NCI-H82 (cell line): Measurements from ENCODE around the gene RNF217.
"Not testable (repeated sequence)": the region's sequence is repeated elsewhere in the genome, so short reads cannot be mapped to it uniquely, and the experiment has no call there.

Source experiments
- DNase-seq: peaks from one replicate; lab custom pipeline; 2025; lab: John Stamatoyannopoulos, UW

Gene RNF217

DNA sequence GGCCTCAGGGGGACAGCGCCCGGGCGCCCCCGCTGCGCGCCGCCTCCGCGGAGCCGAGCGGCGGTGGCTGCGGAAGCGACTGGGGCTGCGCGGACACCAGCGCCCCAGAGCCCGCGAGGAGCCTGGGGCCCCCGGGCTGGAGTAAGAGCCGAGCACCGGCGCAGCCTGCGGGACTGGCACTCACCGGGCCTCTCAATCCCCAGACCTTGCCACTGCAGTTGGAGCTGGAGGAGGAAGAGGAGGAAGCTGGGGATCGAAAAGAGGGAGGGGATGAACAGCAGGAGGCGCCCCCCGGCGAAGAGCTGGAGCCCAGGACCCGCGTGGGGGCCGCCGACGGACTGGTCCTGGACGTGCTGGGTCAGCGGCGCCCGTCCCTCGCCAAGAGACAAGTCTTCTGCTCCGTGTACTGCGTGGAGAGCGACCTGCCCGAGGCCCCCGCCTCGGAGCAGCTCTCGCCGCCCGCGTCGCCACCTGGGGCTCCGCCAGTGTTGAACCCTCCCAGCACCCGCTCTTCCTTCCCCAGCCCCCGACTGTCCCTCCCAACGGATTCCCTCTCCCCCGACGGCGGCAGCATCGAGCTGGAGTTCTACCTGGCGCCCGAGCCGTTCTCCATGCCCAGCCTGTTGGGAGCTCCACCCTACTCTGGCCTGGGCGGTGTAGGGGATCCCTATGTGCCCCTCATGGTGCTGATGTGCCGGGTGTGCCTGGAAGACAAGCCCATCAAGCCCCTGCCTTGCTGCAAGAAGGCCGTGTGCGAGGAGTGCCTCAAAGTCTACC is 590 bp downstream of the RNF217 start:
- DNase-seq = peak; percentile 82

DNA sequence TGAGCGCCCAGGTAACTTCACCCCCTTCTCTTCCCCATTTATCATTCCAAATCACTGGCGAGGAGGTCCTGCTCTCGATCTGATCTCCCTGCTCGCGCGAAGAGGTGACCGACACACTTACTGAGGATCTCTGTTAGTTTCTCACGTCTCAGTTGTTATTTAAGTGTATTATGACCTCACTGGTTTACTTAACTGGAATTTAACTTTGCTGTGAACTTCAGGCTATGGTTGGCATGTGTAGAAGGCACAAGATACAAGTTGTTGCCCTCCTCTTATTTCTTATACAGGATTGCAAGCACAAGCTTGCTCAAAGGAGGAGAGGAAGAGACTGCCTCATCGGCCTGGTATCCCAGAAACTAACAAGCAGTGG is 1.2 kb downstream of the RNF217 start:
- peak; percentile 71 for DNase-seq

- peak; percentile 22 for DNase-seq
Measured at GRCh38 chr6:124963831-124964763, 1.9 kb downstream of the RNF217 start.

DNA sequence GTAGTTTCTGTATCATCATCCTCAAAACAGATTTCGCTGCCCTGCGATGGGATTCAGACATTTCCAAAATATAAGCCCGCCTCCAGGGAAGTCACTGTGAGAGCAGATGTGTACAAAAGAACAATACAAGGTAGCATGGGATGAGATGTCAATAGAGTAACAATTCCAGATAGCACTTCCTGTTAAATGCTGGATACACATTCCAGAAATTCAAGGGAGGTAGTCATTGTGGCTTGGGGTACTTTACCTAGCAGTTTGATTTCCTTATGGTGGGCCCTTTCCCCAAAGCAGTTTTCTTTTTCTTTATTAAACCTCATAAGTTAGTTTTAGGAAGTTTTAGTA is 2.5 kb downstream of the RNF217 start:
- no peak for DNase-seq

- DNase-seq = not testable (repeated sequence)
Measured at GRCh38 chr6:124965424-124965850, 3.2 kb downstream of the RNF217 start.

GRCh38 chr6:124967444-124967843 is 5.2 kb downstream of the RNF217 start:
- DNase-seq = no peak

GRCh38 chr6:124968401-124968800 is 6.2 kb downstream of the RNF217 start:
- DNase-seq = no peak

- no peak for DNase-seq
Measured at GRCh38 chr6:124970243-124970642, 8.0 kb downstream of the RNF217 start.

- DNase-seq = no peak
Measured at GRCh38 chr6:124970763-124971162, 8.5 kb downstream of the RNF217 start.

GRCh38 chr6:124973780-124974179 is 11.5 kb downstream of the RNF217 start:
- DNase-seq = no peak

DNA sequence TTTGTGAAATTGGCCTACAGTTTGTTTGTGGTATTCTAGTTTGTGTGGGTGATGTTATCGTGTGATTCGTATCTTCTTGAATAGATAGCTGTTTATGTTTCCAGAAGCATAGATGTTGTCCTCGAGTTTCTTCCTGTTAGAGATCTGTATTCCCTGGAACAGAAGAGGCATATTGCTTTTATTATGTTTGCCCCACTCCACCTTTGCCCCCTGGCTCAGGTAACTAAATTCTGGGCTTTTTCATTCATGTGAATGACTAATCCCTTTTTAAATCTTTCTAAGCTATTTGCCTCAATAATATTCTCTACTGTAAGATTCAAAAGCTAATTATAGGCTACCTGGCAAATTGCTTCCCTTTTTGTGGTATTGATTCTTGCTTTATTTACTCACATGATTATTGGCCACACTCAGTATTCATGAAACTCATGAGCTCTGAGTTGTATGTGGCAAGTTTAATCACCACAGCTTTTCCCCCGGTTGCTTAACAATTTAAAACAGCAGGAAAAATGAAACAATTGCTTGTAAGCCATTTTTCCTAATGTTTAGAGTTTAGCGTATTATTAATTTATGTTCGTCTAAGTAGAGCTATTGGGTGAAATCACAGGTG is 12.6 kb downstream of the RNF217 start:
- no peak for DNase-seq

- DNase-seq = no peak
Measured at GRCh38 chr6:124977067-124977908, 15.1 kb downstream of the RNF217 start.

DNA sequence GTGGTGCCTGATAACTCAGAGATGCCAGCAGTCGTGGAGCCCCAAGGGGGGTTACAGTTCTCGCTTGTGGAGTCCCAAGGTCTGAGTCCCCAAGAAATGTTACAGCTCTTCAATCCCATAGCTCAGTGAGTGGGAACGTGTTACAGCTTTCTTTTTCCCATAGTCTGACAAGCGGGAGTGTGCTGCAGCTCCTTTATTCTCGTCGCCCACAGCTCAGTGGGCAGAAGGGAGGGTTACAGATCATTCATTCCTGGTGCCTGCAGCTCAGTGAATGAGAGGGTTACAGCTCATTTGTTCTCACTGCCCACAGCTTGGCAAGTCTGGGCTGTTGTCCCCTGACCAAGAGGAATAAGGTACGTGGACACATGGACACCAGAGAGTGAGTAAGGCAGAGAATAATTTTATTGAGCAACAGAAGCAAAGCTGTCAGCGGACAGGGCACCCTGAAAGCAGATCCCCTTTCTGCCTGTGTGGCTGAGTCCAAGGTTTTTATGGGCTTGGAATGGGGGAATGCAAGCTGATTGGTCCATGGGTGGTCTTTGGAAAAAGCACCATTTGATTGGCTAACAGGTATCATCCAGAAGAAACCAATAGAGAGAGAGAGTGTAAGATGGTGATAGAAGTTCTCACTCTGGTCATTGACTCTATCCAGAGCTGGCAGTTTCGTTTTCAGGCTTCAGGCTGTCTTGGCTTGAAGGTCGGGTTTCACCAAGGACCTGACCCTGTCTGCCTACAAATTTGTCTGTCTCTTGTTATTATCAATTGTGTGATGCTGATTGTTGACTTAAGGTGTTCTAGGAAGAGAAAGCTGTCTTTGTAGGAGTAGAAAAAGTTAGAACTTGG is 16.4 kb downstream of the RNF217 start:
- DNase-seq = no peak

- DNase-seq = no peak
Measured at GRCh38 chr6:124979294-124979678, 17.0 kb downstream of the RNF217 start.

DNA sequence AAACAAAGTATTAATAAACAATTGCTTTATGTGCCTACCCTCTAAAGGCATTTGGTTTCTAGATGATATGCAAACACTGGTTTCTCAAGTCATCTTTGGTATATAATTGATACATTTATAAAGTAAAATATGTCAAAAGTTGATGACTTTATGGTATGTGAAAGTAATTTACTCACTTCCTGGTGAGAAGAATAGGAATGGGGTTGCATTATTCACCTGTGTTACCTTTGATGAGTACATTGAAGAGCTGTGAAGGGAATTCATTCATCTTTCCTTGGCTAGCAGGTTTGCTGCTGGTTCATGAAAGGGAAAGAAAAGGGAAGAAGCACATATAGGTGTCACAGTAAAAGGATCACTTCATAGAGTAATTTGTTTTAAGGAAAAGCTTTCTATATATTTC is 20.4 kb downstream of the RNF217 start:
- DNase-seq = no peak

DNA sequence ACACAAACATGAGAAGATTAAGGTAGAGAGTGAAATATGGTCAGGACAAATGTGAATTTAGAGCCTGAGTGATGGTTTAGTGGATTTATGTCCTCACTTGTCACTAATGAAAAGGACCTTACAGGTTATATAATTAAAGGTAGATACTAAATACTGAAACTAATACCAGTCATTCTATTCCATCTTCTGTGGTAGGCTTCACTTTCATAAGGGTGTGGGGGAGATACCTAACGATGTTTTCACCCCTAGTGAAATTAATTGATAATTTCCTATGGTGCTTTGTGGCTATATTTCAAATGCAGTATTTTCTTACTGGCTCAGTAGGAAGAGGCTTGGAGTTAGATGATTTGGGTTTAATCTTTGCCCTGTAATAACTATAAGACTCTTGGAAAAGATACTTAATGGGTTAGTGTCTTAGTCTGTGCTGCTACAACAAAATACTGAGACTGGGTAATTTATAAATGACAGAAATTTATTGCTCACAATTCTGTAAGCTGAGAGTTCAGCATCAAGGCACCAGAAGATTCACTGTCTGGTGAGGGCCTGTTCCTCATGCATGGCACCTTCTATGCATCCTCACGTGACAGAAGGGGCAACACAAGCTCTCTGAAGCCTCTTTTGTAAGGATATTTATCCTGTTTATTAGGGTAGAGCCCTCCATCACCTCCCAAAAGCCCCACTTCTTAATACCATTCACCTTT is 21.3 kb downstream of the RNF217 start:
- DNase-seq = no peak

GRCh38 chr6:124984668-124985338 is 22.6 kb downstream of the RNF217 start:
- no peak for DNase-seq

DNA sequence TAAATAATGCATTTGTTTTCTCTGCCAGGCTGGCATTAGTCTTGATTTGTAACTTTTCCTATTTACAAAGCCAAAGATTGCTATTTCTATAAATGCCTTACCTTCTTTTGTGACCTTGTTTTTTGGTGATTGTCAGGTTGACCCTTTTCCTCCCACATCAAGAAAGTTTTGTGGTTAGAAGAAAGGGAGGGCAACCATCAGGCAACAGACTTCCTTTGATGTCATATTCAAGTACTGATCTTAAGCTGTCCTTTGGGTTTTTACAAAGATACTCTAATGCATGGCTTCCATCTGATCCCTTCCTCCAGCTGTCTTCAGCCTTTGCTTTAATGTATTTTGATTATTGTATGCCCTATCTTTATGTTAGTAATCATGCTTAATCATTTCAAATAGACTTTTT is 23.9 kb downstream of the RNF217 start:
- peak; percentile 20 for DNase-seq

GRCh38 chr6:124987291-124987690 is 25.1 kb downstream of the RNF217 start:
- no peak for DNase-seq
